Mesothelial cell of epicardium (in vitro differentiated cells): ENCODE measurements around the gene ATF6B. TPM values are rescaled to one million over a fixed set of nuclear protein-coding genes. Genes with fewer than 3 reads are reported as not detected.

Experiments
- DNase-seq, 2 experiments: peaks; one replicate each; pipeline ENCODE4 v3.0.0; 2021; ENCODE audit warnings: low spot score in 2 of 2; ENCODE audit not compliant: unreplicated experiment in 2 of 2
- H3K27ac Mint-ChIP-seq: 2 replicates; pipeline ENCODE4 v1.8.0; 2021; ENCODE audit warnings: mixed read lengths
- H3K27me3 Mint-ChIP-seq: 2 replicates; pipeline ENCODE4 v1.8.0; 2021; ENCODE audit warnings: low read depth, mixed read lengths
- H3K36me3 Mint-ChIP-seq: 2 replicates; pipeline ENCODE4 v1.8.0; 2021; ENCODE audit warnings: mixed read lengths
- H3K4me1 Mint-ChIP-seq: 2 replicates; pipeline ENCODE4 v1.8.0; 2021; ENCODE audit warnings: mixed read lengths
- H3K4me3 Mint-ChIP-seq: 2 replicates; pipeline ENCODE4 v1.8.0; 2021; ENCODE audit warnings: mild to moderate bottlenecking, moderate library complexity, mixed read lengths
- H3K9me3 Mint-ChIP-seq: 2 replicates; pipeline ENCODE4 v1.8.0; 2021; ENCODE audit warnings: mixed read lengths
- total RNA-seq: library from RNA; stranded (reverse); gene quantifications from 3 replicates; pipeline ENCODE4 v1.2.1, GENCODE V29; 2021
- TF ChIP-seq, protein P1 (sequence below): fragments of 200-600 bp; sonication (generic); IDR thresholded peaks from one replicate; pipeline ENCODE4 v1.5.0; 2021; ENCODE audit warnings: antibody characterized with exemption; ENCODE audit not compliant: unreplicated experiment

ATF6B gene
- total RNA-seq, 1 donor from 2014 or later = 96.3 TPM

DNA sequence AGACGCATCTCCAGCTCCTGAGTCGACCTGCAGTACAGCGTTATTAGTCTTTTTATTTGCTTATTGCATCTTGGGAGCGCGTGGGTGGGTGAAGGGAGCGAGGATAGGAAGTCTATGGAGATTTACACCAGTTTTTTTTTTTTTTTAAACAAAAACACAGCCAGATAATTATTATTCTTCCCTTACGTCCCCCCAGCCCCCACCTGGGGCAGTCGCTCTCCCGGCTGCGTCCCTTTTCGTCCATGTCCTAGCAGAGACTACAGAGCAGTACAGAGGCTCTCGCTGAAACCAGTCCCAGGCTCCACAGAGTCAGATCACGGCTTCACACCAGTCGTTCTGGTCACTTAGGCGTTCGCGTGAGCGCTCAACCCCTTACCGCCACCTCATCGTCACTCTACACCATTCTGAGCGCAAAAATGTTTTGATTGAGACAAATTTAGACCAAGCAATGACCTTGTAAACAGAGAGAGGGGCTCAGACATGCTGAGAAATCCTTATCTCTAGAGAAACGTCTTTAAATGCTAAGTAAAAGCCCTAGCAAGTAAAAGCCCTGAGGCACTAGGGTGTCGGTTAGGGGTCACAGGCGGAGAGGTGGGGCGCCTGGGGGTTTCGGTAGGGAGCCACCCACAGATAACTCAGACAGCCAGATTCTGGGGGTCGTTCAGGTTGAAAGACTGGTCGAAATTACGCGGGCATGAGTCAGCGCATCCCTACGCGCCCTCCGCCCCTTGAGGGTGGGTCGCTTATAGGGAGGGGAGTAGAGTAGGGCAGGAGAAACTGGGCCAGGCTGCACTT is 24.9 kb upstream of the ATF6B start:
- H3K27ac Mint-ChIP-seq = peak overlapping the region; percentile 99
- no peaks in the 10 kb centered on the region for H3K9me3 Mint-ChIP-seq
- peak overlapping the region; percentile 99 for H3K4me3 Mint-ChIP-seq
- peaks cover 5% of the 10 kb centered on the region for H3K27me3 Mint-ChIP-seq
- H3K36me3 Mint-ChIP-seq = peaks cover 10% of the 10 kb centered on the region
- H3K4me1 Mint-ChIP-seq = peaks cover 42% of the 10 kb centered on the region
- TF ChIP-seq, protein P1, sequence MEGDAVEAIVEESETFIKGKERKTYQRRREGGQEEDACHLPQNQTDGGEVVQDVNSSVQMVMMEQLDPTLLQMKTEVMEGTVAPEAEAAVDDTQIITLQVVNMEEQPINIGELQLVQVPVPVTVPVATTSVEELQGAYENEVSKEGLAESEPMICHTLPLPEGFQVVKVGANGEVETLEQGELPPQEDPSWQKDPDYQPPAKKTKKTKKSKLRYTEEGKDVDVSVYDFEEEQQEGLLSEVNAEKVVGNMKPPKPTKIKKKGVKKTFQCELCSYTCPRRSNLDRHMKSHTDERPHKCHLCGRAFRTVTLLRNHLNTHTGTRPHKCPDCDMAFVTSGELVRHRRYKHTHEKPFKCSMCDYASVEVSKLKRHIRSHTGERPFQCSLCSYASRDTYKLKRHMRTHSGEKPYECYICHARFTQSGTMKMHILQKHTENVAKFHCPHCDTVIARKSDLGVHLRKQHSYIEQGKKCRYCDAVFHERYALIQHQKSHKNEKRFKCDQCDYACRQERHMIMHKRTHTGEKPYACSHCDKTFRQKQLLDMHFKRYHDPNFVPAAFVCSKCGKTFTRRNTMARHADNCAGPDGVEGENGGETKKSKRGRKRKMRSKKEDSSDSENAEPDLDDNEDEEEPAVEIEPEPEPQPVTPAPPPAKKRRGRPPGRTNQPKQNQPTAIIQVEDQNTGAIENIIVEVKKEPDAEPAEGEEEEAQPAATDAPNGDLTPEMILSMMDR = no peak
- peak in 1 of 2 experiments; percentile 61 for DNase-seq

DNA sequence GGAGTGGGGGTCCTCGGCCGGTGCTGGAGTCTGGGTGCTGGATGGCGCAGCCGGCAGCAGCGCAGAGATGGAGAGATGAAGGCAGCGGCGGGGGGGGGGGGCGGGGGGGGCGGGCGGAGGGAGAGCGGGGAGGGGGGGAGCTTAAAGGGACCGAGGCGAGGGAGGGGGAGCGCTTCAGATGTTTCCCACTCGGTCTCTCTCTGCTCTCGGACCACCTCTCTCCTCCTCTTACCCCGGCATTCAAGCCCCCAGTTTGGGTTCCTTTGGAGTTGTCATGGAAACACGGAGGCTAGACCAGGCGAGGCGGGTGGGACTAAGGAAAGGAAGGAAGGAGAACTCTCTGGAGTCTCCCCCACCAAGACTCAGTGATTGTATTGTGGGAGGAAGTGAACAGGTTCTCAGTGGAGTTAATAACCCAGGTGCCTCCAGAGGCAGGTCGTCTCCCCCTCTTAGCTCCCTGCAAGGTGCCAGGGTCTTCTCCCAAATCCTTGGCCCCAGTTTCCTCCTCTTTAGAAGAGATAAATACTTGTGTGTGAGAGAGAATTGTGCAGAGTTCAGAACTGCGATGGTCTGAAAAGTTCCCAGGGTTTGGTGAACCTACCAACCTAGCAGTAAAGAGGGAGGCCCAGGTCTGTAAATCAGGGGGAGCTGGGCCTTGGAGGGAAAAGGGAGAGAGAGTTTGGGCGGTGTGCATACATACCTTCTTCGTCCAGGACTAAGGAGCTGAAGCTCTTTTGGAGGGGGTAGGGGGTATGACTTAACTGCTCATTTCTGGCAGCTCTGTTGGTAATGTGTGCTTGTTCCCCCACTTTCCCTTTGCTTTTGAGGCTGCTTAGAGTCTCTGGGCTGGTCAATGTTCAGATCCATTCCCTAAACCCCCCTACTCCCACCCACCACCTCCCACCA is 24.1 kb upstream of the ATF6B start, which contains the start of gene PRRT1:
PRRT1 (minus strand) TSS at position 77 of the 906 bp plus-strand sequence. CDS start 112 bp downstream, outside the sequence.
- Mint-ChIP-seq H3K27me3 (peaks cover 5% of the 10 kb centered on the region), H3K4me1 (peaks cover 42% of the 10 kb centered on the region), H3K4me3 (peak within 1 kb of the TSS; percentile 99), H3K36me3 (peaks cover 3% of the 10 kb centered on the region), H3K9me3 (no peaks in the 10 kb centered on the region), H3K27ac (peak within 1 kb of the TSS; percentile 99)
- DNase-seq = no peak
- TF ChIP-seq, protein P1 = no peak

DNA sequence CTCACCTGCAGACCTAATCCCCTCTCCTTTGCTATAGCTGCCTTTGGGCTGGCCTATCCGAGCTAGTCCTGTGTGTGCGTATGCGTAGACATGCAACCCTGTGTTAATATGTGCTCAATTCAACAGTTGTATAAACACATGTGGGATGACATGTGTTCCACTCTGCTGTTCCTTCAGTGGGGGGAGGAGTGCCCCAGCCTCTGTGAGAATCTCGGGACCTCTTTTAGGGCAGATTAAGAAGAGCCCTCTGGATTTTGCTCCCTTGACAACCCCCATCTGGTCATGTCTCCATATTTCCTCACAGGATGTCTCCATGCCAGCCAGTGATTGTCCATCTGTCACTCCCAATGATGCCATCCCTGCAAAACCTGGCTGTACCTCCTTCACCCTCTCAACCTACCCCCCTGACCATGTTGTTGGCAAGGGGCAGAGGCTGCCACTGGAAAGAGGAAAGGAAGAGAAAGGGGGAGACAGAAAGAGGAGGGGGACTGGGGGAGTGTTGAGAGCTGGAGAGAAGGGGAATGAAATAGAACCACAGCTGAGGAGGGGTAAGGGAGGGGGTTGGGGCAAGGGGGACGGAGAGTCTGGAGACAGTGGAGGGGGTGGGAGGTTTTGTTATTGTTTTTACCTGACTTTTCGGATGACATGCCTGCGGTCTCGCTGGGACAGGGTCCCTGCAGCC is 23.3 kb upstream of the ATF6B start:
- Mint-ChIP-seq H3K4me1 (peaks cover 48% of the 10 kb centered on the region), H3K4me3 (peak overlapping the region; percentile 61), H3K27me3 (peaks cover 5% of the 10 kb centered on the region), H3K36me3 (peaks cover 3% of the 10 kb centered on the region), H3K27ac (peak overlapping the region; percentile 74), H3K9me3 (no peaks in the 10 kb centered on the region)
- DNase-seq = no peak
- TF ChIP-seq, protein P1 = no peak

DNA sequence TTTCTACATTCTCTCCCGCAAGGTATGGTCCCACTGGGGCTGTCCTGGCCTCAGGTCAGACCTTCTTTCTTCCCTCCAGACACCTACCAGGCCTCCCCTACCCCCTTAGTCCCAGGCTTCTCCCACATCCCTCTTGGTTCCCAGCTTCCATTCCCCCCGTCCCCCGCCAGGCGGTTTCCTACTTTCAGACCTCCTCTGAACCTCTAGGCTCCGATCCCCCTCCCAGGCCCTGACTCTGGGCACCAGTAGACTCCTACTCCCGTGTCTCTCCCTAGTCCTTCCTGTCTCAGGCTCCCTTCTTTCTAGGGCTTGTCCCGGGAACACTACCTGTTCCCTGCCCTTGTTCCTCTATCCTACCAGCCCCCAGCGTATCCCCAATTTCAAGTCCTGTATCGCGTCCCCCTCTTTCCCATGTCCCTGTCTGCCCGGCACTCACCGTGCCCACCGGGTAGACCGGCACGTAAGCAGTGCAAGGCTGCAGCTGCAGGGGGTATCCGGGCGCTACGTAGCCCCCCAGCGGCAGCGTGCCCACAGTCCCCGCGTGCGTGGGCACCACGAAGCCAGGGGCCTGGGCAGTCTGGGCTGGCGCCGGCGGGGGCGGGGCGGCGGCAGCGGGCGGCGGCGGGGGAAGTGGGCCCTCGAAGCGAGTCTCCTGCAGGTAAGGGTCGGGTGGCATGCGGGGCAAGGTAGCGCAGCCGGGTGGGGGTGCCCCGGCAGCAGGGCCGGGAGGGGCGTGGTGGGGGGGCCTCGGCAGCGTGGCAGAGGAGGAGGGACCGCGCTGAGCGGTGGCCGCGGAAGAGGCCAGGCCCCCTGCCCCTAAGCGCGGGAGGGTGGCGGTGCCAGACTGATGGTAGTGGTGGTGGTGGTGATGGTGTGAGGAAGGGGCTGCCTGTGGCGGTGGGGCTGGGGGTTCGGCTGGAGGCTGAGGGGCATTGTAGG is 22.2 kb upstream of the ATF6B start:
- H3K9me3 Mint-ChIP-seq = no peaks in the 10 kb centered on the region
- peaks cover 3% of the 10 kb centered on the region for H3K36me3 Mint-ChIP-seq
- TF ChIP-seq, protein P1 = no peak
- DNase-seq = no peak
- peak overlapping the region; percentile 61 for H3K4me3 Mint-ChIP-seq
- H3K27ac Mint-ChIP-seq = no peak overlapping the region
- peaks cover 5% of the 10 kb centered on the region for H3K27me3 Mint-ChIP-seq
- peaks cover 48% of the 10 kb centered on the region for H3K4me1 Mint-ChIP-seq
